SKM-1 treated with dmso at 0.1 percent for 144 hours (cell line): ENCODE results near the gene NDOR1.
A peak's percentile ranks its signal among the peaks of the same experiment; 100 is the strongest.

Source experiments
- DNase-seq: peaks from one replicate; lab custom pipeline; 2025; ENCODE audit not compliant: unreplicated experiment; lab: John Stamatoyannopoulos, UW

Gene NDOR1

GRCh38 chr9:137205126-137206069, at the start of gene NDOR1, which contains the start of gene TMEM203:
NDOR1 (plus strand) TSS chr9:137205700; CDS start chr9:137205778, 78 bp downstream.
TMEM203 (minus strand) TSS chr9:137205648; CDS start chr9:137205414, 234 bp downstream.
- DNase-seq, result peak; percentile 65

GRCh38 chr9:137156567-137157375, 48.7 kb upstream of the NDOR1 start:
- DNase-seq, result no peak

GRCh38 chr9:137157618-137158415, 47.7 kb upstream of the NDOR1 start:
- no peak for DNase-seq

- no peak for DNase-seq
These were observed 46.9 kb upstream of the NDOR1 start for GRCh38 chr9:137158625-137159024.

GRCh38 chr9:137159105-137160053, 46.1 kb upstream of the NDOR1 start:
- no peak for DNase-seq

GRCh38 chr9:137160054-137160425, 45.5 kb upstream of the NDOR1 start:
- DNase-seq, result no peak

GRCh38 chr9:137160716-137161557, 44.6 kb upstream of the NDOR1 start:
- DNase-seq, result no peak

GRCh38 chr9:137161558-137162486, 43.7 kb upstream of the NDOR1 start:
- DNase-seq, result no peak

- DNase-seq, result no peak
These were observed 42.8 kb upstream of the NDOR1 start for GRCh38 chr9:137162505-137163364.

GRCh38 chr9:137163365-137163715, 42.2 kb upstream of the NDOR1 start:
- no peak for DNase-seq

- DNase-seq, result no peak
These were observed 41.7 kb upstream of the NDOR1 start for GRCh38 chr9:137163805-137164204.

GRCh38 chr9:137164370-137165249, 40.9 kb upstream of the NDOR1 start:
- no peak for DNase-seq

- DNase-seq, result no peak
These were observed 40.2 kb upstream of the NDOR1 start for GRCh38 chr9:137165250-137165836.

GRCh38 chr9:137166380-137167229, 38.9 kb upstream of the NDOR1 start:
- DNase-seq, result no peak

GRCh38 chr9:137167277-137167746, 38.2 kb upstream of the NDOR1 start:
- DNase-seq, result no peak
